Measurements from ENCODE around the gene RIPOR2. TPM values are rescaled to one million over a fixed set of nuclear protein-coding genes. Genes with fewer than 3 reads are reported as not detected.

The RIPOR2 gene
- total and polyA plus RNA-seq, 7 donors: 1.6 to 29.7 (median 6.1) TPM

GRCh38 chr6:24898676-24899075 lies 37.1 kb downstream of the RIPOR2 start:
- Histone ChIP-seq H3K27me3 (no peaks in the 10 kb centered on the region), H3K4me1 (peaks cover 0 to 7% (median 0%) of the 10 kb centered on the region in 4 donors), H3K36me3 (no peaks in the 10 kb centered on the region), H3K9me3 (no peaks in the 10 kb centered on the region), H3K4me3 (no peak overlapping the region), H3K27ac (no peak overlapping the region)
- DNase-seq: no peak
- intact Hi-C loops (cut with DNase I): no loop called here
- WGBS, 2 donors: 13 to 45% methylated on average over 1 of the region's 1 CpG
- no peak for TF ChIP-seq POLR2A (IDR thresholded peaks at IDR 0.05)
- no peak for TF ChIP-seq EP300 (IDR thresholded peaks at IDR 0.05)
- no peak for TF ChIP-seq CTCF (IDR thresholded peaks at IDR 0.05)
- no peak for TF ChIP-seq POLR2AphosphoS5 (IDR thresholded peaks at IDR 0.05)

GRCh38 chr6:24897186-24897585 lies 38.6 kb downstream of the RIPOR2 start:
- DNase-seq: no peak
- H3K9me3 ChIP-seq: no peaks in the 10 kb centered on the region
- H3K27me3 ChIP-seq: no peaks in the 10 kb centered on the region
- 94 to 96% methylated on average over 6 of the region's 6 CpGs for WGBS, 2 donors
- H3K36me3 ChIP-seq: no peaks in the 10 kb centered on the region
- no peak overlapping the region for H3K27ac ChIP-seq
- H3K4me1 ChIP-seq: peaks cover 0 to 7% (median 1%) of the 10 kb centered on the region in 4 donors
- intact Hi-C loops (cut with DNase I): no loop called here
- TF ChIP-seq EP300 (IDR thresholded peaks at IDR 0.05) (no peak), CTCF (IDR thresholded peaks at IDR 0.05) (no peak), POLR2A (IDR thresholded peaks at IDR 0.05) (no peak)
- H3K4me3 ChIP-seq: no peak overlapping the region

- no peak overlapping the region for H3K4me3 ChIP-seq
- no peak overlapping the region for H3K27ac ChIP-seq
- H3K4me1 ChIP-seq: peaks cover 0 to 11% (median 0%) of the 10 kb centered on the region in 4 donors
- DNase-seq: no peak
- WGBS, 2 donors: 82 to 84% methylated on average over 1 of the region's 1 CpG
- no peaks in the 10 kb centered on the region for H3K9me3 ChIP-seq
- intact Hi-C loops (cut with DNase I): no loop called here
- TF ChIP-seq EP300 (IDR thresholded peaks at IDR 0.05) (no peak), POLR2A (IDR thresholded peaks at IDR 0.05) (no peak), CTCF (IDR thresholded peaks at IDR 0.05) (no peak), POLR2AphosphoS5 (IDR thresholded peaks at IDR 0.05) (no peak)
- no peaks in the 10 kb centered on the region for H3K27me3 ChIP-seq
- H3K36me3 ChIP-seq: no peaks in the 10 kb centered on the region
These were observed 42.4 kb downstream of the RIPOR2 start for GRCh38 chr6:24893342-24893850.

- WGBS, 2 donors: 59 to 87% methylated on average over 3 of the region's 3 CpGs
- peak overlapping the region in 1 of 4 donors; percentile 16 for H3K27ac ChIP-seq
- intact Hi-C loops (cut with DNase I): no loop called here
- no peaks in the 10 kb centered on the region for H3K27me3 ChIP-seq
- TF ChIP-seq POLR2AphosphoS5 (IDR thresholded peaks at IDR 0.05) (no peak), EP300 (IDR thresholded peaks at IDR 0.05) (no peak), POLR2A (IDR thresholded peaks at IDR 0.05) (no peak), CTCF (IDR thresholded peaks at IDR 0.05) (no peak)
- H3K4me1 ChIP-seq: peaks cover 0 to 11% (median 0%) of the 10 kb centered on the region in 4 donors
- H3K4me3 ChIP-seq: no peak overlapping the region
- no peaks in the 10 kb centered on the region for H3K36me3 ChIP-seq
- no peak for DNase-seq
- no peaks in the 10 kb centered on the region for H3K9me3 ChIP-seq
These were observed 44.8 kb downstream of the RIPOR2 start for GRCh38 chr6:24891004-24891403.

- no peak for TF ChIP-seq EP300 (IDR thresholded peaks at IDR 0.05)
- TF ChIP-seq CTCF (IDR thresholded peaks at IDR 0.05): no peak
- TF ChIP-seq POLR2AphosphoS5 (IDR thresholded peaks at IDR 0.05): no peak
- TF ChIP-seq POLR2A (IDR thresholded peaks at IDR 0.05): no peak
- H3K9me3 ChIP-seq: no peaks in the 10 kb centered on the region
- H3K27me3 ChIP-seq: no peaks in the 10 kb centered on the region
- no peak overlapping the region for H3K27ac ChIP-seq
- H3K4me1 ChIP-seq: peaks cover 0 to 11% (median 0%) of the 10 kb centered on the region in 4 donors
- DNase-seq: no peak
- no peaks in the 10 kb centered on the region for H3K36me3 ChIP-seq
- intact Hi-C loops (cut with DNase I): no loop called here
- WGBS, 2 donors: 89 to 91% methylated on average over 1 of the region's 1 CpG
- no peak overlapping the region for H3K4me3 ChIP-seq
These were observed 45.3 kb downstream of the RIPOR2 start for GRCh38 chr6:24890471-24890870.
